DOHH2 (cell line): Measurements from ENCODE around the gene SAC3D1.

Experiments
- EZH2phosphoT487 ChIP-seq: fragments of 200-600 bp; sonication (generic); IDR thresholded peaks from 2 replicates; pipeline ENCODE4 v1.6.1; 2017; ENCODE audit warnings: borderline replicate concordance, mild to moderate bottlenecking, antibody characterized with exemption, low read length, moderate library complexity, mixed read lengths
- TF ChIP-seq, protein P1 (sequence below): fragments of 200-600 bp; sonication (generic); IDR thresholded peaks from one replicate; pipeline ENCODE4 v1.5.1; 2014; ENCODE audit warnings: antibody characterized with exemption, mild to moderate bottlenecking, low read depth, low read length; ENCODE audit not compliant: poor library complexity, severe bottlenecking

DNA sequence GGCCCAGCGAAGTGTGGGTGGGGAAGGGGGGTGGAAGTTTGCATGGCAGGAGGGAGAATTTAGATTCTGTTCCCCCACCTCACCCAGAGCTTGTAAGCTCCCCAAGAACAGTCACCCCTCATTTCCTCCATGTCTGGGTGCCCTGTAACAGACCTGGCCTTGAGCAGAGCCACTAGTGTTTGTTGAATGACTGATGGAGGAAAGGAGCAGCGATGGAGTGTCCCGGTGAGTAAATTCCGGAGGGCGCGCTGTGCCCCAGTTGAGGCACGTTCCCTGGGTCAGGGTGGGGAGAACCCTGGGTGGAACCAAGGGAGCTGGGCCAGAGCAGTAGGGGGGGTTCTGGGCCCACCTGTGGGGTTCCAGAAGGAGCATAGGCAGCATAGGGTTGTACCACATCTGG is 16.5 kb downstream of the SAC3D1 start:
- TF ChIP-seq, protein P1, sequence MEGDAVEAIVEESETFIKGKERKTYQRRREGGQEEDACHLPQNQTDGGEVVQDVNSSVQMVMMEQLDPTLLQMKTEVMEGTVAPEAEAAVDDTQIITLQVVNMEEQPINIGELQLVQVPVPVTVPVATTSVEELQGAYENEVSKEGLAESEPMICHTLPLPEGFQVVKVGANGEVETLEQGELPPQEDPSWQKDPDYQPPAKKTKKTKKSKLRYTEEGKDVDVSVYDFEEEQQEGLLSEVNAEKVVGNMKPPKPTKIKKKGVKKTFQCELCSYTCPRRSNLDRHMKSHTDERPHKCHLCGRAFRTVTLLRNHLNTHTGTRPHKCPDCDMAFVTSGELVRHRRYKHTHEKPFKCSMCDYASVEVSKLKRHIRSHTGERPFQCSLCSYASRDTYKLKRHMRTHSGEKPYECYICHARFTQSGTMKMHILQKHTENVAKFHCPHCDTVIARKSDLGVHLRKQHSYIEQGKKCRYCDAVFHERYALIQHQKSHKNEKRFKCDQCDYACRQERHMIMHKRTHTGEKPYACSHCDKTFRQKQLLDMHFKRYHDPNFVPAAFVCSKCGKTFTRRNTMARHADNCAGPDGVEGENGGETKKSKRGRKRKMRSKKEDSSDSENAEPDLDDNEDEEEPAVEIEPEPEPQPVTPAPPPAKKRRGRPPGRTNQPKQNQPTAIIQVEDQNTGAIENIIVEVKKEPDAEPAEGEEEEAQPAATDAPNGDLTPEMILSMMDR, result no peak
- TF ChIP-seq EZH2phosphoT487, result no peak
